ENCODE measurements around the gene MAP3K1. TPM values are rescaled to one million over a fixed set of nuclear protein-coding genes. Genes with fewer than 3 reads are reported as not detected.

MAP3K1 gene
- total and polyA plus RNA-seq, 9 of the 15 experiments (the other 6 are each of a cell fraction or from before 2014, with no cell fraction given): 3.9 to 13.9 (median 7.5) TPM

DNA sequence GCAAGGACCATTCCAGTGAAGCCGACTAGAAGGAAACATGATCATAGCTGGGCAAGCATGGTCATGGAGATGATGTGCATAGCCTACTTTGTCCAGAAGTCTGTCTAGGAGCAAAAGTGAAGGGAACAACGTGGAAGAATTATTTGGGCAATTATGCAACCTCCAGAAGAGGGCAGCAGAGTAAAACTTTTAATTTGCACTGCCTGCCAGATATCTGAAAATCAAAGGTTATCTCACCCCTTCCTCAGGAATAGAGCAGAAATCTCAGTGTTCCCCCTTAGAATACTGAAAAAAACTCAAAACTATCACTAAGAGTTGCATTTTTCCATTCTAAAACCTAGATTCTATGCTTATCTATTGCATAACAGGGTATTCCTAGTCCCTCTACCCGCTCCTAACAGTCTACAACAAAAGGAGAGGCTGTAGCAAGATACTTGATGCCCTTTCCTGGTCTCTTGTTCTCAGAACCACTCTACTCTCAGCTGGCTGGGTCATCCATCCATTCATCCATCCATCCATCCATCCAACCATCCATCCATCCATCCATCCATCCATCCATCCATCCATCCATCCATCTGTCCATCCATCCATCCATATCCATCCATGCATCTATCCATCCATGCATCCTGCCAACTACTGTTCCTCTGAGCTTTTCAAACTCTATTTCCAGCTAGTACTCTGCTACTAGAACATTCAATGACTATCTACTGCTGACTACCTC is 85.7 kb downstream of the MAP3K1 start (continued):
- no peak for TF ChIP-seq ZNF239 (CRISPR knock-in tag; IDR thresholded peaks at IDR 0.05)

DNA sequence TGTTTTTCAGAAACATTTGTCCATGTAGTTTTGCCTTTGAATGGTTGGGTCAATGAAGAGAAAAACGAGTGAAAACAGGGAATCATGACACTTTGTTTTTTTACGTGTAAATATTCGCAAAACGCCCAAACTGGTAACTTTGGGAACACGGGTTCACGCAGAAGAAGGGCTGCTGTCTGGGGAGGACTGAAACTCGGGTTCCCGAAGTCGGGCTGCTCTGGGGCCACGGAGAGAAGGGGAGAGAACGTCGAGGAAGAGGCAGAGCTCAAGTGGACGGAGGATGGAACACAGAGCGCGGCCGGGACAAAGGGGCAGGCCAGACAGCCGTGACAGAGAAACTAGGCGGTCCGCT is 93.6 kb downstream of the MAP3K1 start:
- Histone ChIP-seq H3K79me2 (ENCODE audit: control insufficient read depth, insufficient read depth, low read length) (peaks cover 14% of the 10 kb centered on the region; the same call in 2 of the 3 replicates), H3K9ac (ENCODE audit: insufficient read depth in 1 of 2, low read depth in 2 of 2, low read length in 2 of 2) (peak overlapping the region; percentile 86 to 98), H2AFZ (ENCODE audit: low read depth, low read length) (peak overlapping the region; percentile 95), H3K9me3 (replicated peaks; ENCODE audit: control insufficient read depth, insufficient read depth, low read depth, low read length) (no peaks in the 10 kb centered on the region), H3K4me3 (peak overlapping the region; percentile 58), H3K4me2 (ENCODE audit: insufficient read depth, low read length) (peak overlapping the region; percentile 91), H3K36me3 (ENCODE audit: control insufficient read depth, insufficient read depth, low read length) (peaks cover 4% of the 10 kb centered on the region; the same call in 2 of the 3 replicates), H3K27me3 (ENCODE audit: control insufficient read depth in 2 of 2, insufficient read depth in 2 of 2, low read length in 2 of 2) (no peaks in the 10 kb centered on the region), H3K9me1 (ENCODE audit: control insufficient read depth, insufficient read depth, low read length) (no peaks in the 10 kb centered on the region), H3K4me1 (replicated peaks in 1 of 2; ENCODE audit: control insufficient read depth in 2 of 2, insufficient read depth in 2 of 2, low read length in 2 of 2) (peaks cover 0 to 7% of the 10 kb centered on the region in 2 experiments; a peak in 3 of 5 replicates), H3K27ac (ENCODE audit: extremely low read depth, low read depth, low read length) (peak overlapping the region; percentile 96), H4K20me1 (replicated peaks; ENCODE audit: control insufficient read depth, insufficient read depth, low read length) (no peaks in the 10 kb centered on the region)
- ATAC-seq (peak; percentile 76), FAIRE-seq (peak; percentile 15), DNase-seq (ENCODE audit: extremely low read depth in 1 of 4, low spot score in 3 of 4) (no peak)
- under 1% methylated on average over 19 of the region's 19 CpGs for WGBS (ENCODE audit: insufficient coverage, low coverage, missing lambda C conversion rate)
- in situ Hi-C loops (cut with MboI): no loop called here
- ChIA-PET CTCF (ENCODE audit: low intra/inter-chr PET ratio) (no interaction called here), POLR2A (interaction anchor here (0.8 to 2.8 kb wide), 6 partner anchors 11 to 294 kb away, joined by 3 to 21 read pairs (median 5); no protein-coding TSS in a partner anchor)
- intact Hi-C loops (cut with micrococcal nuclease): loop anchor here (5.0 to 10.0 kb wide), 3 partner anchors 43 to 92 kb away; partner anchors contain the start of genes MAP3K1 and MIER3
- no TSS peak for BruUV-seq (replicated peaks)
- TF ChIP-seq, protein P1, sequence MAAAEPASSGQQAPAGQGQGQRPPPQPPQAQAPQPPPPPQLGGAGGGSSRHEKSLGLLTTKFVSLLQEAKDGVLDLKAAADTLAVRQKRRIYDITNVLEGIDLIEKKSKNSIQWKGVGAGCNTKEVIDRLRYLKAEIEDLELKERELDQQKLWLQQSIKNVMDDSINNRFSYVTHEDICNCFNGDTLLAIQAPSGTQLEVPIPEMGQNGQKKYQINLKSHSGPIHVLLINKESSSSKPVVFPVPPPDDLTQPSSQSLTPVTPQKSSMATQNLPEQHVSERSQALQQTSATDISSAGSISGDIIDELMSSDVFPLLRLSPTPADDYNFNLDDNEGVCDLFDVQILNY (CRISPR knock-in tag; IDR thresholded peaks at IDR 0.05): no peak
- TF ChIP-seq NFE2L1 (tag; IDR thresholded peaks at IDR 0.05; ENCODE audit: borderline replicate concordance, low read depth) (no peak), DMBX1 (CRISPR knock-in tag; IDR thresholded peaks at IDR 0.05; ENCODE audit: borderline replicate concordance) (no peak), ESRRB (CRISPR knock-in tag; IDR thresholded peaks at IDR 0.05; ENCODE audit: borderline replicate concordance) (no peak), ZNF57 (CRISPR knock-in tag; IDR thresholded peaks at IDR 0.05) (no peak), ZZZ3 (IDR thresholded peaks at IDR 0.05) (no peak), ZNF764 (CRISPR knock-in tag; IDR thresholded peaks at IDR 0.05; ENCODE audit: low read depth) (no peak), MXI1 (IDR thresholded peaks at IDR 0.05; ENCODE audit: low read depth, low read length) (no peak), PHB2 (IDR thresholded peaks at IDR 0.05; ENCODE audit: low read depth) (no peak), ZNF444 (CRISPR knock-in tag; IDR thresholded peaks at IDR 0.05) (no peak), ZNF24 (IDR thresholded peaks at IDR 0.05) (no peak), GTF2A2 (tag; IDR thresholded peaks at IDR 0.05) (no peak), ZNF644 (tag; IDR thresholded peaks at IDR 0.05; ENCODE audit: low read depth) (no peak), HEY1 (CRISPR knock-in tag; IDR thresholded peaks at IDR 0.05; ENCODE audit: borderline replicate concordance) (no peak)
- TF ChIP-seq, protein P2, sequence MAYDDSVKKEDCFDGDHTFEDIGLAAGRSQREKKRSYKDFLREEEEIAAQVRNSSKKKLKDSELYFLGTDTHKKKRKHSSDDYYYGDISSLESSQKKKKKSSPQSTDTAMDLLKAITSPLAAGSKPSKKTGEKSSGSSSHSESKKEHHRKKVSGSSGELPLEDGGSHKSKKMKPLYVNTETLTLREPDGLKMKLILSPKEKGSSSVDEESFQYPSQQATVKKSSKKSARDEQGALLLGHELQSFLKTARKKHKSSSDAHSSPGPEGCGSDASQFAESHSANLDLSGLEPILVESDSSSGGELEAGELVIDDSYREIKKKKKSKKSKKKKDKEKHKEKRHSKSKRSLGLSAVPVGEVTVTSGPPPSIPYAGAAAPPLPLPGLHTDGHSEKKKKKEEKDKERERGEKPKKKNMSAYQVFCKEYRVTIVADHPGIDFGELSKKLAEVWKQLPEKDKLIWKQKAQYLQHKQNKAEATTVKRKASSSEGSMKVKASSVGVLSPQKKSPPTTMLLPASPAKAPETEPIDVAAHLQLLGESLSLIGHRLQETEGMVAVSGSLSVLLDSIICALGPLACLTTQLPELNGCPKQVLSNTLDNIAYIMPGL (CRISPR knock-in tag; IDR thresholded peaks at IDR 0.05): no peak
- TF ChIP-seq, protein P3, sequence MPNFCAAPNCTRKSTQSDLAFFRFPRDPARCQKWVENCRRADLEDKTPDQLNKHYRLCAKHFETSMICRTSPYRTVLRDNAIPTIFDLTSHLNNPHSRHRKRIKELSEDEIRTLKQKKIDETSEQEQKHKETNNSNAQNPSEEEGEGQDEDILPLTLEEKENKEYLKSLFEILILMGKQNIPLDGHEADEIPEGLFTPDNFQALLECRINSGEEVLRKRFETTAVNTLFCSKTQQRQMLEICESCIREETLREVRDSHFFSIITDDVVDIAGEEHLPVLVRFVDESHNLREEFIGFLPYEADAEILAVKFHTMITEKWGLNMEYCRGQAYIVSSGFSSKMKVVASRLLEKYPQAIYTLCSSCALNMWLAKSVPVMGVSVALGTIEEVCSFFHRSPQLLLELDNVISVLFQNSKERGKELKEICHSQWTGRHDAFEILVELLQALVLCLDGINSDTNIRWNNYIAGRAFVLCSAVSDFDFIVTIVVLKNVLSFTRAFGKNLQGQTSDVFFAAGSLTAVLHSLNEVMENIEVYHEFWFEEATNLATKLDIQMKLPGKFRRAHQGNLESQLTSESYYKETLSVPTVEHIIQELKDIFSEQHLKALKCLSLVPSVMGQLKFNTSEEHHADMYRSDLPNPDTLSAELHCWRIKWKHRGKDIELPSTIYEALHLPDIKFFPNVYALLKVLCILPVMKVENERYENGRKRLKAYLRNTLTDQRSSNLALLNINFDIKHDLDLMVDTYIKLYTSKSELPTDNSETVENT (CRISPR knock-in tag; IDR thresholded peaks at IDR 0.05): no peak
